ENCODE results near the gene PPP1R3D. TPM values are rescaled to one million over a fixed set of nuclear protein-coding genes. Genes with fewer than 3 reads are reported as not detected.

PPP1R3D gene
- total RNA-seq, 1 donor from 2014 or later = 3.2 TPM

DNA sequence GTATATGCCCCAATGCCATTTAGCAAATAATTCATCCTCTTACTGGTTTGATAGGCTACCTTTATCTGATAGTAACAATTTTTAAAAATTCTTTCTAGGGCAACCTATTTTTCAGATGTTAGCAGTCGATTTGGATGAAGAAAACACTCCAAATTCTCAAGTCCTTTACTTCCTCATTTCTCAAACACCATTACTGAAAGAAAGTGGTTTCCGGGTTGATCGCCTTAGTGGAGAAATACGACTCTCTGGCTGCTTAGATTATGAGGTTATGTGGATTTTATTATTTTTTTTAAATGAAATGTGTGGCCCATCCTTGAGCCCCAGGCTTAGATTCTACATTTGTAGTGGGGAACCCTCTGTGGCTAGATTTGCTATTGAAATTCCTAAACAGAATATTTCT is 44.4 kb upstream of the PPP1R3D start:
- H3K27ac ChIP-seq = no peak overlapping the region
- H3K27me3 ChIP-seq = no peaks in the 10 kb centered on the region
- TF ChIP-seq, protein P1, sequence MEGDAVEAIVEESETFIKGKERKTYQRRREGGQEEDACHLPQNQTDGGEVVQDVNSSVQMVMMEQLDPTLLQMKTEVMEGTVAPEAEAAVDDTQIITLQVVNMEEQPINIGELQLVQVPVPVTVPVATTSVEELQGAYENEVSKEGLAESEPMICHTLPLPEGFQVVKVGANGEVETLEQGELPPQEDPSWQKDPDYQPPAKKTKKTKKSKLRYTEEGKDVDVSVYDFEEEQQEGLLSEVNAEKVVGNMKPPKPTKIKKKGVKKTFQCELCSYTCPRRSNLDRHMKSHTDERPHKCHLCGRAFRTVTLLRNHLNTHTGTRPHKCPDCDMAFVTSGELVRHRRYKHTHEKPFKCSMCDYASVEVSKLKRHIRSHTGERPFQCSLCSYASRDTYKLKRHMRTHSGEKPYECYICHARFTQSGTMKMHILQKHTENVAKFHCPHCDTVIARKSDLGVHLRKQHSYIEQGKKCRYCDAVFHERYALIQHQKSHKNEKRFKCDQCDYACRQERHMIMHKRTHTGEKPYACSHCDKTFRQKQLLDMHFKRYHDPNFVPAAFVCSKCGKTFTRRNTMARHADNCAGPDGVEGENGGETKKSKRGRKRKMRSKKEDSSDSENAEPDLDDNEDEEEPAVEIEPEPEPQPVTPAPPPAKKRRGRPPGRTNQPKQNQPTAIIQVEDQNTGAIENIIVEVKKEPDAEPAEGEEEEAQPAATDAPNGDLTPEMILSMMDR (IDR thresholded peaks at IDR 0.05) = no peak
- no peaks in the 10 kb centered on the region for H3K9me3 ChIP-seq
- H3K4me1 ChIP-seq = no peaks in the 10 kb centered on the region
- no peak for DNase-seq (ENCODE audit: low spot score in 2 of 2)
- intact Hi-C loops (cut with DNase I) = no loop called here
- H3K36me3 ChIP-seq = no peaks in the 10 kb centered on the region
- H3K4me3 ChIP-seq = no peak overlapping the region

DNA sequence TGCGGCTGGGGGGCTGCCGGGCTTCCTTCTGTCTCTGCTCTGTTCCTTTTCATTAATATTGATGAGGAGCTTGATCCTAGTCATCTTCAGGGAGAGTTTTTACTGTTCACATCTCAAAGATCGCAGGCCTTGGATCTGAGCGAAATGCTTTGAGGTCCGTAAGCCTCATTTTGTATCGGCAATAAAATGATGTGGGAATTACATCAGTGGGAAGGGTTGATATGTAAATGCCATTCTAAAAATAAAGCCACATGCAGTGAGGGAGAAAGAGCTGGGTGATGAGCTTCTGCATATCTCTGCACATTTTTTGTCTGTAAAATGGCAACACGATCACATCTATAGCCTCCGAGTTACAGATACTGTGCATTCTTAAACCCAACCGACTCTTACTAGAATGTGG is 43.0 kb upstream of the PPP1R3D start:
- no peaks in the 10 kb centered on the region for H3K9me3 ChIP-seq
- no peaks in the 10 kb centered on the region for H3K27me3 ChIP-seq
- no peaks in the 10 kb centered on the region for H3K36me3 ChIP-seq
- TF ChIP-seq, protein P1 (IDR thresholded peaks at IDR 0.05) = no peak
- H3K27ac ChIP-seq = no peak overlapping the region
- intact Hi-C loops (cut with DNase I) = no loop called here
- DNase-seq (ENCODE audit: low spot score in 2 of 2) = no peak
- no peak overlapping the region for H3K4me3 ChIP-seq
- no peaks in the 10 kb centered on the region for H3K4me1 ChIP-seq

DNA sequence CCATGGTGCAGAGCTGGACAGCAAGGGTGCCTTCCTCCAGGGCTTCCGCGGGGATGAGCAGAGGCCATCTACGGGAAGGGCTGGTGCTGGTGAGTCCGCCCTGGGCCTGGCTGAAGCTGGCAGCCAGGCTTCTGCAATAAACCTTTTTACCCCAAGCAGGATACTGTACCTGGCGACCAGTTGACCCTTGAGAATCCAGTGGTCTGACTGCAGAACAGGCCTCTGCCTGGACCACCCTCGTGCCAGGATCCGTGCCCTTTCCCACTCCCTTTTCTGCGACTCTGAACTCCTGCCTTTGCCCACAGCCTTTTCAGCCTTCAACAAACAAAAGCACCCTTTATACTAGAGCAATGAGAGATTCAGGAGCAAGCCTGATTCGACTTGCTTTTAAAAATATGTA is 37.0 kb upstream of the PPP1R3D start:
- intact Hi-C loops (cut with DNase I) = no loop called here

DNA sequence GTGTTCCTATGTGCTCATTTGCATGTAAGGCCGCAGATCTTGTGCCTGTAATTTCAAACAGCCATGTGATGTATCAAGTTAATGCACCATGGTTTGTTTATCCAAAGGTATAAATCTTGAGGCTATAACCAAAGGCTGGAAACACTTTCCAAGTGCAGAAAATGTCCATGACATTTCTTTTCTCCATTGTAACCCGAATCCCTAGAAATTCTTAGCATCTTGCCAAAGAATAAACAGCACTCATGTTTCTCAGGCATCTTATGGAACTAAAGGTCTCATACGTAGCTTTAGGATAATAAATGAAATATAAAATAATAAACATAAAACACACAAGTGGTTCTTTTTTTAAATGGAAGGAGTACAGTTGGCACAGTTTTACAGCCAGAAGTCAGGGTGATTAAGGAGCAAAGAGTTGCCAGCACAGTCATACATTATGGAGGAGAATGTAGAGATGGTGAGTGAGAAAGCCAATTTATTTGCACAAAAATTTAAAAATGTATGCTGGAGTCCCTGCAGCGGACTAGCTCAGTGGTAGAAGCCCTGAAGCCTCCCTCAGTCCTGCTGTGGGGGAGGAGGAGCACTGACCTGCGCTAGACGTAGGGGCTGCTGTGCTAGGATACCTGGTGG is 36.2 kb upstream of the PPP1R3D start:
- no peak for DNase-seq (ENCODE audit: low spot score in 2 of 2)
- H3K36me3 ChIP-seq = no peaks in the 10 kb centered on the region
- no peaks in the 10 kb centered on the region for H3K27me3 ChIP-seq
- intact Hi-C loops (cut with DNase I) = no loop called here
- no peak overlapping the region for H3K27ac ChIP-seq
- no peaks in the 10 kb centered on the region for H3K4me1 ChIP-seq
- no peak overlapping the region for H3K4me3 ChIP-seq
- no peaks in the 10 kb centered on the region for H3K9me3 ChIP-seq
- TF ChIP-seq, protein P1 (IDR thresholded peaks at IDR 0.05) = no peak

More for the DNA sequence above, 37.0 kb upstream of the PPP1R3D start:
- Histone ChIP-seq H3K4me3 (no peak overlapping the region), H3K9me3 (no peaks in the 10 kb centered on the region), H3K27ac (no peak overlapping the region), H3K27me3 (no peaks in the 10 kb centered on the region), H3K4me1 (no peaks in the 10 kb centered on the region), H3K36me3 (no peaks in the 10 kb centered on the region)
- no peak for DNase-seq (ENCODE audit: low spot score in 2 of 2)
- TF ChIP-seq, protein P1 (IDR thresholded peaks at IDR 0.05) = no peak

DNA sequence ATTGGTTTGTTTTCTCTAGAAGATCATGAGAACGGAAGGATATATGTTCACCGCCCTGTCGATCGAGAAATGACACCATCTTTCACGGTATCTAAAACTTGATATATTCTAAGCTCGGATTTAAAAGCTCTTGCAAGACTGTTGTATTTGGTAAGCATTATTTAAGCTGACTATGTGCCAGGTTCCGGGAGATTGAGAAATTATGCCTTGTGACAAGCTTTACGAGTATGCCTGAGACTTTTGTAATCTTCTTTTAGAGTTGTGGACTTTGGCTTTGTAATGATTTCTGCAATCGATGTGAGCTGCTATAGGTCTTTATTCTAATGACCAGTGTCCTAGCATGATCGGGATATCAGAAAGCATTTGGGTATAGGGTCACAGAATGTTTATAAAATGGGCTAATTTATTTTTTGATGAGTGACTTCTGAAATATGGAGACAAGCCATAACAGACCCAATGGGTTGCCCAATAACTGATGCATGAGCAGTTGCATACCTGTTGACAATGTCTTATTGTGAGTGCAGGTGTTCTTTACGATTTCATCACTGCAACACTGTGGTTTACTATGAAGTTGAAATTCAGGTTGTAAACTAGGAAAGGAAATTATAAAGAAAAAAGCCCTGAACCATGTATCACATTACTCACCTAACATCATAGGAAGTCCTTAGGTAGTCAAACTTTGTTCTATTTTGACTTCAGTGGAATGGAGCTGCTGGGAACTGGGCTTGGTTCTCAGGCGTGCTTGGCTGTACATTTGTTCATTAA is 32.1 kb upstream of the PPP1R3D start:
- H3K27ac ChIP-seq = no peak overlapping the region
- no peaks in the 10 kb centered on the region for H3K9me3 ChIP-seq
- no peaks in the 10 kb centered on the region for H3K36me3 ChIP-seq
- intact Hi-C loops (cut with DNase I) = no loop called here
- TF ChIP-seq, protein P1 (IDR thresholded peaks at IDR 0.05) = no peak
- no peak for DNase-seq (ENCODE audit: low spot score in 2 of 2)
- no peaks in the 10 kb centered on the region for H3K27me3 ChIP-seq
- H3K4me3 ChIP-seq = no peak overlapping the region
- no peaks in the 10 kb centered on the region for H3K4me1 ChIP-seq
